HCT116 (cell line): Measurements from ENCODE around the gene ATP6V1B1. TPM values are rescaled to one million over a fixed set of nuclear protein-coding genes. Genes with fewer than 3 reads are reported as not detected.

Experiments
- ATAC-seq: fragments of 200-7000 bp; cut with Tn5 transposase; 2 replicates; pipeline ENCODE4 v1.9.1; 2020; ENCODE audit warnings: mild to moderate bottlenecking, moderate library complexity
- BruUV-seq: library from RNA; stranded (reverse); fragments of 400-500 nt; replicated peaks from 2 replicates; lab custom pipeline; 2021; lab: Mats Ljungman, UMichigan
- CTCF ChIA-PET: fragments of 300-600 bp; sonication (Branson Sonifier 250); formaldehyde crosslinking; loops from one replicate; lab custom pipeline; 2021; ENCODE audit warnings: antibody characterized with exemption; lab: Charles Lee
- POLR2A ChIA-PET: fragments of 300-600, 350-600 bp; sonication (Branson Sonifier 250); formaldehyde crosslinking; loops from one replicate; lab custom pipeline; 2021; ENCODE audit warnings: antibody characterized with exemption; lab: Charles Lee
- RAD21 ChIA-PET, 2 experiments: fragments of 300-600 bp; sonication (Branson Sonifier 250); formaldehyde crosslinking; loops; one replicate each; lab custom pipeline; 2023; ENCODE audit warnings: low total read pairs in 2 of 2; ENCODE audit not compliant: uncharacterized antibody in 2 of 2, unreplicated experiment in 2 of 2, low non-redundant PET in 1 of 2; lab: Charles Lee
- DNase-seq: peaks from one replicate; pipeline ENCODE4 v3.0.0-alpha.2; 2010; ENCODE audit warnings: low read depth, low spot score
- H2AFZ ChIP-seq: fragments of 200-600 bp; shearing (Covaris generic), sonication (generic); 2 replicates; pipeline ENCODE4 v1.6.1; 2017; ENCODE audit warnings: low read depth, mixed run types, mixed read lengths, antibody characterized with exemption, low read length; ENCODE audit not compliant: poor library complexity, severe bottlenecking
- H3K27ac ChIP-seq: 2 replicates; pipeline ENCODE4 v1.5.1; 2012; ENCODE audit warnings: low read depth, low read length
- H3K27me3 ChIP-seq: fragments of 200-600 bp; sonication (generic); 2 replicates; pipeline ENCODE4 v1.6.1; 2016; ENCODE audit warnings: mixed run types, low read length, mixed read lengths; ENCODE audit not compliant: insufficient read depth
- H3K36me3 ChIP-seq, 2 experiments: fragments of 200-500 bp in 1 of 2; fragments of 200-600 bp in 1 of 2; sonication (Bioruptor generic) in 1 of 2; sonication (generic) in 1 of 2; 2 replicates each; pipeline versions ENCODE4 v1.5.1 to v1.6.1; 2014 to 2016; ENCODE audit warnings: low read length in 2 of 2, inconsistent platforms in 1 of 2, mixed read lengths in 1 of 2, mixed run types in 1 of 2; ENCODE audit not compliant: insufficient read depth in 2 of 2, control insufficient read depth in 1 of 2
- H3K4me1 ChIP-seq, 2 experiments: fragments of 200-600 bp in 1 of 2; sonication (generic) in 1 of 2; 2 replicates each; pipeline versions ENCODE4 v1.5.1 to v1.6.1; 2012 to 2017; ENCODE audit warnings: low read length in 2 of 2, inconsistent platforms in 1 of 2, mild to moderate bottlenecking in 1 of 2, mixed read lengths in 1 of 2, mixed run types in 1 of 2, moderate library complexity in 1 of 2; ENCODE audit not compliant: insufficient read depth in 2 of 2, control insufficient read depth in 1 of 2
- H3K4me2 ChIP-seq: fragments of 200-600 bp; sonication (generic); 2 replicates; pipeline ENCODE4 v1.6.1; 2017; ENCODE audit warnings: mixed run types, low read length, mixed read lengths
- H3K4me3 ChIP-seq, 2 experiments: fragments of 200-600 bp in 1 of 2; sonication (generic) in 1 of 2; replicated peaks in 1 of 2; 2 replicates each; pipeline ENCODE4 v1.5.1; 2011 to 2016; ENCODE audit warnings: low read length in 2 of 2, control low read depth in 1 of 2, low read depth in 1 of 2, mild to moderate bottlenecking in 1 of 2, mixed read lengths in 1 of 2, mixed run types in 1 of 2
- H3K79me2 ChIP-seq: fragments of 200-600 bp; sonication (generic); 2 replicates; pipeline ENCODE4 v1.6.1; 2017; ENCODE audit warnings: mild to moderate bottlenecking, mixed run types, low read length, moderate library complexity, mixed read lengths; ENCODE audit not compliant: insufficient read depth
- H3K9ac ChIP-seq: fragments of 200-600 bp; sonication (generic); 2 replicates; pipeline ENCODE4 v1.6.1; 2016; ENCODE audit warnings: low read length, mixed read lengths
- H3K9me2 ChIP-seq: fragments of 200-600 bp; sonication (generic), shearing (Covaris generic); 2 replicates; pipeline ENCODE4 v1.6.1; 2017; ENCODE audit warnings: mixed run types, mild to moderate bottlenecking, moderate library complexity; ENCODE audit not compliant: insufficient read depth
- H3K9me3 ChIP-seq, 2 experiments: fragments of 200-500 bp in 1 of 2; fragments of 200-600 bp in 1 of 2; sonication (Bioruptor generic) in 1 of 2; sonication (generic) in 1 of 2; 2 replicates each; pipeline ENCODE4 v1.6.1; 2014 to 2017; ENCODE audit warnings: low read length in 2 of 2, mixed read lengths in 2 of 2, inconsistent platforms in 1 of 2, low read depth in 1 of 2, mild to moderate bottlenecking in 1 of 2, mixed run types in 1 of 2, moderate library complexity in 1 of 2; ENCODE audit not compliant: control insufficient read depth in 1 of 2, insufficient read depth in 1 of 2
- H4K20me1 ChIP-seq: fragments of 200-600 bp; sonication (generic), shearing (Covaris generic); 2 replicates; pipeline ENCODE4 v1.6.1; 2017; ENCODE audit warnings: mixed run types, mild to moderate bottlenecking, moderate library complexity; ENCODE audit not compliant: insufficient read depth
- CBX3 ChIP-seq: IDR thresholded peaks from 2 replicates; pipeline ENCODE4 v1.6.1; 2012; ENCODE audit warnings: low read depth
- CEBPB ChIP-seq: IDR thresholded peaks from 2 replicates; pipeline ENCODE4 v1.6.1; 2012; ENCODE audit warnings: low read depth
- EGR1 ChIP-seq: IDR thresholded peaks from 2 replicates; pipeline ENCODE4 v1.6.1; 2012; ENCODE audit warnings: low read depth
- EZH2phosphoT487 ChIP-seq: fragments of 200-600 bp; IDR thresholded peaks from 2 replicates; pipeline ENCODE4 v1.6.1; 2018; ENCODE audit warnings: antibody characterized with exemption, borderline replicate concordance
- FOSL1 ChIP-seq: IDR thresholded peaks from 2 replicates; pipeline ENCODE4 v1.6.1; 2012; ENCODE audit warnings: low read depth
- JUND ChIP-seq: IDR thresholded peaks from 2 replicates; pipeline ENCODE4 v1.6.1; 2012
- POLR2A ChIP-seq: IDR thresholded peaks from 2 replicates; pipeline ENCODE4 v1.7.0; 2011; ENCODE audit warnings: borderline replicate concordance; ENCODE audit not compliant: insufficient read depth, insufficient read length; ENCODE audit errors: extremely low read depth
- SRF ChIP-seq: IDR thresholded peaks from 2 replicates; pipeline ENCODE4 v1.6.1; 2012; ENCODE audit warnings: low read depth
- YY1 ChIP-seq: IDR thresholded peaks from 2 replicates; pipeline ENCODE4 v1.6.1; 2011; ENCODE audit warnings: low read length, low read depth, moderate library complexity, mild to moderate bottlenecking; ENCODE audit not compliant: insufficient replicate concordance; ENCODE audit errors: extremely low read depth
- ZBTB33 ChIP-seq: IDR thresholded peaks from 2 replicates; pipeline ENCODE4 v1.6.1; 2011; ENCODE audit warnings: mild to moderate bottlenecking, low read length, moderate library complexity; ENCODE audit not compliant: insufficient replicate concordance; ENCODE audit errors: extremely low read depth
- ZNF274 ChIP-seq: fragments of 200-500 bp; sonication (Bioruptor generic); IDR thresholded peaks from 2 replicates; pipeline ENCODE4 v1.6.1; 2014; ENCODE audit warnings: mild to moderate bottlenecking, low read depth, low read length, inconsistent platforms
- intact Hi-C: fragments of 100-400 bp; cut with micrococcal nuclease; formaldehyde crosslinking; loops from 2 replicates; pipeline ENCODE4 v1.10.0; 2022
- total RNA-seq: library from RNA; stranded (reverse); gene quantifications from one replicate; pipeline ENCODE4 v1.2.1, GENCODE V29; 2021; ENCODE audit not compliant: unreplicated experiment

The ATP6V1B1 gene
- total RNA-seq, 1 experiment from 2014 or later = 0.74 TPM

DNA sequence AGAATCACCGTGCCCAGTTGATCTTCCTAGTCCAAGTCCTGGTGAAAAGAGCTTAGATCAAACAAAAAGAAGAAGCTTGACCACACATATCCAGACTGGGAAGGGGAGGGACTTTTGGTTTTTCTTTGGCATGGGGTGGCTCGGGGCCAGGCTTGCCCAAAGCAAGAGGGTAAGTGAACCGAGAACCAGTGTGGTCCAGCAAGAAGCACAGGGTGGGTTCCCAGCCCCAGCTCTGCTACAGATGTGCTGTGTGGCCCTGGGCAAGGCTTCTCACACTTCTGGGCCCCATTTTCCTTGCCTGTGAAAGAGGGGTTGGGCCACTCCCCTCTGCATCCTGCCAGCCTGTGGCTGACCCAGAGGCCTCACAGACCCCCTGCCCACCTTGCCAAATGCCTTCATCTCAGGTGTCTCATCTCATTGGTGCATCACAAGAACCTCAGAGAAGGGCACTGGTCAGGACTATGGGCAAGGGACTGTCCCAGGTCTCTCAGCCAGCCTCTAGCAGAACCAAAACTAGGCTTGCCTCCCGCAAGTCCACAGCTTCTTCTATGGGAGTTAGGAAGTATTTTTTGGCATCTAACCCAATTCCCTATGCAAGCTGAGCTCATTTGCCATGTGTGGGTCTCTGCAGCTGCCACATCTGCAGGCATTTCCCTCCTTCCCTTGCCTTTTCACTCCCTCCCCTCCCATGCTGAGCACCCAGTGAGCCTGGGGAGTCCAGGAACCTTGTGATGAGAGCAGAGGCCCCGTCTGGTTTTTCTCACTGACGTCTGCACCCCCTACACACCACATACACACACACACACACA lies 6.9 kb downstream of the ATP6V1B1 start:
- CTCF ChIA-PET = interaction anchor here (1.3 kb wide), 1 partner anchor 21 kb away, joined by 3 read pairs; no protein-coding TSS in a partner anchor
- no TSS peak for BruUV-seq
- Histone ChIP-seq H3K9me2 (no peaks in the 10 kb centered on the region), H3K4me3 (no peak overlapping the region), H3K79me2 (no peaks in the 10 kb centered on the region; the same call in 1 of the 2 replicates), H3K4me2 (no peak overlapping the region), H4K20me1 (no peaks in the 10 kb centered on the region), H3K27ac (no peak overlapping the region), H2AFZ (no peak overlapping the region), H3K4me1 (peaks cover 16 to 20% of the 10 kb centered on the region in 2 experiments), H3K9me3 (no peaks in the 10 kb centered on the region), H3K27me3 (no peaks in the 10 kb centered on the region), H3K9ac (no peak overlapping the region), H3K36me3 (no peaks in the 10 kb centered on the region; a peak in 1 of 4 replicates)
- POLR2A ChIA-PET = no interaction called here
- no peak for DNase-seq
- RAD21 ChIA-PET = no interaction called here
- intact Hi-C loops = loop anchor here (10.0 kb wide), 1 partner anchor 638 kb away; the partner anchor contains the start of gene FAM136A
- TF ChIP-seq EZH2phosphoT487 = no peak
- TF ChIP-seq CEBPB = no peak
- no peak for TF ChIP-seq SRF
- TF ChIP-seq POLR2A = no peak
- TF ChIP-seq FOSL1 = no peak
- TF ChIP-seq ZBTB33 = no peak
- TF ChIP-seq YY1 = no peak
- no peak for TF ChIP-seq EGR1
- no peak for TF ChIP-seq JUND
- no peak for TF ChIP-seq ZNF274
- TF ChIP-seq CBX3 = no peak
- no peak for ATAC-seq
